Sigmoid colon (tissue), 3 donors: Measurements from ENCODE around the gene RPA1.

Source experiments
- POLR2A ChIP-seq, 2 donors: fragments of 450-650 bp; IDR thresholded peaks; one replicate each; pipeline ENCODE4 v1.6.1; 2016; ENCODE audit warnings: antibody characterized with exemption in 2 of 2, mild to moderate bottlenecking in 2 of 2, moderate library complexity in 2 of 2
- TF ChIP-seq, protein P1 (sequence below), 4 experiments: fragments of 450-650 bp in 3 of 4; fragments of 200-600 bp in 1 of 4; IDR thresholded peaks; one replicate each; pipeline ENCODE4 v1.5.1; 2016 to 2019; ENCODE audit warnings: antibody characterized with exemption in 4 of 4, mild to moderate bottlenecking in 3 of 4, moderate library complexity in 2 of 4

DNA sequence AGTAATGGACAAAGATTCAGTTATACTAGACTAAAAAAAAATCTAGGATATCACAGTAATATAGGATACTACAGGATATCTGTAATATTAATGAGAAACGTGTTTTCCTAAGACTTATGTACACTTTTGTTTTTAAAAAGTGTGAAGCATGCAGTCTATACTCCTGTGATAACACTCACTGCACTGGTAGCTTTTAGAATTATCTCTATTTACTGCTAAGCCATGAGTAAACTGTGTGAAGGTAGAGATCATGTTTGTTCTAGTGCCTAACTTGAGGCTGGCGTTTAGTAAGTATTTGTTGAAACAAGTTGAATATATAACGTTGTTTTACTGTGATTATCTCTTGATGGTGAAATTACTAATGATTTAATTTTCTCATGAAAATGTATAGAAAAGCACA lies 23.9 kb downstream of the RPA1 start:
- TF ChIP-seq POLR2A (IDR thresholded peaks at IDR 0.05): no peak
- TF ChIP-seq, protein P1, sequence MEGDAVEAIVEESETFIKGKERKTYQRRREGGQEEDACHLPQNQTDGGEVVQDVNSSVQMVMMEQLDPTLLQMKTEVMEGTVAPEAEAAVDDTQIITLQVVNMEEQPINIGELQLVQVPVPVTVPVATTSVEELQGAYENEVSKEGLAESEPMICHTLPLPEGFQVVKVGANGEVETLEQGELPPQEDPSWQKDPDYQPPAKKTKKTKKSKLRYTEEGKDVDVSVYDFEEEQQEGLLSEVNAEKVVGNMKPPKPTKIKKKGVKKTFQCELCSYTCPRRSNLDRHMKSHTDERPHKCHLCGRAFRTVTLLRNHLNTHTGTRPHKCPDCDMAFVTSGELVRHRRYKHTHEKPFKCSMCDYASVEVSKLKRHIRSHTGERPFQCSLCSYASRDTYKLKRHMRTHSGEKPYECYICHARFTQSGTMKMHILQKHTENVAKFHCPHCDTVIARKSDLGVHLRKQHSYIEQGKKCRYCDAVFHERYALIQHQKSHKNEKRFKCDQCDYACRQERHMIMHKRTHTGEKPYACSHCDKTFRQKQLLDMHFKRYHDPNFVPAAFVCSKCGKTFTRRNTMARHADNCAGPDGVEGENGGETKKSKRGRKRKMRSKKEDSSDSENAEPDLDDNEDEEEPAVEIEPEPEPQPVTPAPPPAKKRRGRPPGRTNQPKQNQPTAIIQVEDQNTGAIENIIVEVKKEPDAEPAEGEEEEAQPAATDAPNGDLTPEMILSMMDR (IDR thresholded peaks at IDR 0.05): no peak
